ENCODE data around the gene STRIP1. TPM values are rescaled to one million over a fixed set of nuclear protein-coding genes. Genes with fewer than 3 reads are reported as not detected.

Gene STRIP1
- total RNA-seq, 1 donor = 51.4 TPM

DNA sequence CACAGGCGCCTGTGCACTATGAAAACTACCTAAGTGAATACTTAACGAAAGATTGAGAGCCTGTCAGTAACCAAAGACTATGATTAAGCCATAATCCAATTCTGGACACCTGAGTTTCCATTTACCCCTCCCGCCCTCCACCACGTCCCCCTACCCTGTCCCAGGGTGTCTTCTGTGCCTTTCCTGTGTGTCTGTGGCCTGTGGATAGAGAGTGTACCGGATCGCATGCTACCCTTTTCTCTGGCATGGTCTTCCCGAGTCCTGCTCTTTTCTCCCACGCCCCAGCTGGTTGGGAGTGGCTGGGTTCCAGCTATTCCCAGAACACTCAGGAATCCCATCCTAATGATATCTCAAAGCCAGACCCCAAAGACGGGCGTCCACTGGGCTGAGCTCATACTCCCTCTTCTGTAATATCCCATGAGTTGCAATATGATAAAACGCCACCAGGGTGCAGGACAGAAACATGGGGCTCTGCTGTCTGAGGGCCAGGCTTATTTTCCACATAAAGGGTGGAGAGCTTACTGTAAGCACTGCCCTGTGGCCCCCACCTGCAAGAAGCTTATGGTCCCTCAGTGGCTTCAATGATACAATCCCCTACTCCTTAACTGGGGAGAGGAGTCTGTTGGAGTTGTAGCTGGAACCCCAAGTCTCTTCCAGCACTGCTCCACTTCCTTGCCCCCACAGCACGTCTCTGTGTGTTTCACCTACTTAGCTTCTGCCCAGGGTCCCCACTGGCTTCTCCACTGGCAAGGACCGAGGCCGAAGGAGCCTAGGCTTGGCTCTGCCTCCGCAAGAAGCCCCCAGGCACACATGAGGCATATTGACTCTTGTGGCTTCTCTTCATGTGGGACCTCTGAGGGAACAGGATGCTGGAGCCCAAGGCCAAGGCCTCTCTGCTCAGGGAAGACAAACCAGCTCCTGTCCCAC lies 53.7 kb downstream of the STRIP1 start:
- Histone ChIP-seq H3K27ac (ENCODE audit: low read depth, low read length) (no peak overlapping the region), H3K4me3 (ENCODE audit: insufficient read depth, low read length) (no peak overlapping the region), H3K4me1 (ENCODE audit: insufficient read depth, low read length) (peaks cover 8% of the 10 kb centered on the region), H3K79me2 (ENCODE audit: insufficient read depth, low read length) (no peaks in the 10 kb centered on the region), H3K4me2 (ENCODE audit: insufficient read depth, low read length) (no peak overlapping the region), H2AFZ (ENCODE audit: low read length) (no peak overlapping the region), H4K20me1 (ENCODE audit: insufficient read depth, low read length) (no peaks in the 10 kb centered on the region), H3K9me3 (ENCODE audit: low read depth, low read length) (no peaks in the 10 kb centered on the region), H3K27me3 (ENCODE audit: insufficient read depth, low read length) (peaks cover 48% of the 10 kb centered on the region), H3K36me3 (ENCODE audit: insufficient read depth, low read length) (no peaks in the 10 kb centered on the region)
- TF ChIP-seq, protein P1, sequence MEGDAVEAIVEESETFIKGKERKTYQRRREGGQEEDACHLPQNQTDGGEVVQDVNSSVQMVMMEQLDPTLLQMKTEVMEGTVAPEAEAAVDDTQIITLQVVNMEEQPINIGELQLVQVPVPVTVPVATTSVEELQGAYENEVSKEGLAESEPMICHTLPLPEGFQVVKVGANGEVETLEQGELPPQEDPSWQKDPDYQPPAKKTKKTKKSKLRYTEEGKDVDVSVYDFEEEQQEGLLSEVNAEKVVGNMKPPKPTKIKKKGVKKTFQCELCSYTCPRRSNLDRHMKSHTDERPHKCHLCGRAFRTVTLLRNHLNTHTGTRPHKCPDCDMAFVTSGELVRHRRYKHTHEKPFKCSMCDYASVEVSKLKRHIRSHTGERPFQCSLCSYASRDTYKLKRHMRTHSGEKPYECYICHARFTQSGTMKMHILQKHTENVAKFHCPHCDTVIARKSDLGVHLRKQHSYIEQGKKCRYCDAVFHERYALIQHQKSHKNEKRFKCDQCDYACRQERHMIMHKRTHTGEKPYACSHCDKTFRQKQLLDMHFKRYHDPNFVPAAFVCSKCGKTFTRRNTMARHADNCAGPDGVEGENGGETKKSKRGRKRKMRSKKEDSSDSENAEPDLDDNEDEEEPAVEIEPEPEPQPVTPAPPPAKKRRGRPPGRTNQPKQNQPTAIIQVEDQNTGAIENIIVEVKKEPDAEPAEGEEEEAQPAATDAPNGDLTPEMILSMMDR (IDR thresholded peaks at IDR 0.05; ENCODE audit: extremely low read depth, low read depth, low read length) = peak; percentile 71
- DNase-seq (ENCODE audit: insufficient read length, low spot score, missing footprints) = peak; percentile 97

DNA sequence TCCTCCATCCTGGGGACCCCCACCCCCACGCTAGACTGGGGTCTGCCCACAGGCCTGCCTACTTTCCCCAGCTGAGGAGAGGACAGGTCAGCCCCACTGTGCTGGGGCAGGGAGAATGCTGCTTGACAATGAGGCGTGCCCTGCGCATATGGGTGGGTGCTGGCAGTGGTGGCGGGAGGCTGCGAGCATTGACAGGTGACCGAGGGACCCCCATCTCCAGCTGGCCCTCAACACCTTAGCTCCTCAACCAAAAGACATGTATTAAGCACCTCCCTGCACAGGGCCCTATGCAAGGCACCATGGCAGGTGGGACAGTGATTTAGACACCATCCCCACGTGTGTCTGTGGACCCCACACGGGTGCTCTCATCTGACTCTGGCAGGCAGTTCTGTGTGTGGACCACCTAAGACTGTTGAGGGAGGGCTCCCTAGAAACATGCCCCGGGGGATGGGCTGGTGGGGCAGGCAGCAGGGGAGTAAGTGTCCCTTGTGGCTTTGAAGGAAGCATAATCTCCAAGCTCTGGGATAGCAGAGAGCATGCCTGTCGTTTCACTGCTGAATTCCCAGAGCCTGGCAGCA lies 54.4 kb downstream of the STRIP1 start:
- TF ChIP-seq, protein P1 (IDR thresholded peaks at IDR 0.05; ENCODE audit: extremely low read depth, low read depth, low read length) = no peak
- H3K79me2 ChIP-seq (ENCODE audit: insufficient read depth, low read length) = no peaks in the 10 kb centered on the region
- DNase-seq (ENCODE audit: insufficient read length, low spot score, missing footprints) = no peak
- no peak overlapping the region for H3K4me3 ChIP-seq (ENCODE audit: insufficient read depth, low read length)
- no peaks in the 10 kb centered on the region for H3K9me3 ChIP-seq (ENCODE audit: low read depth, low read length)
- H4K20me1 ChIP-seq (ENCODE audit: insufficient read depth, low read length) = no peaks in the 10 kb centered on the region
- H3K36me3 ChIP-seq (ENCODE audit: insufficient read depth, low read length) = no peaks in the 10 kb centered on the region
- no peak overlapping the region for H2AFZ ChIP-seq (ENCODE audit: low read length)
- peaks cover 3% of the 10 kb centered on the region for H3K4me1 ChIP-seq (ENCODE audit: insufficient read depth, low read length)
- H3K27me3 ChIP-seq (ENCODE audit: insufficient read depth, low read length) = peaks cover 48% of the 10 kb centered on the region
- H3K27ac ChIP-seq (ENCODE audit: low read depth, low read length) = no peak overlapping the region
- H3K4me2 ChIP-seq (ENCODE audit: insufficient read depth, low read length) = no peak overlapping the region

DNA sequence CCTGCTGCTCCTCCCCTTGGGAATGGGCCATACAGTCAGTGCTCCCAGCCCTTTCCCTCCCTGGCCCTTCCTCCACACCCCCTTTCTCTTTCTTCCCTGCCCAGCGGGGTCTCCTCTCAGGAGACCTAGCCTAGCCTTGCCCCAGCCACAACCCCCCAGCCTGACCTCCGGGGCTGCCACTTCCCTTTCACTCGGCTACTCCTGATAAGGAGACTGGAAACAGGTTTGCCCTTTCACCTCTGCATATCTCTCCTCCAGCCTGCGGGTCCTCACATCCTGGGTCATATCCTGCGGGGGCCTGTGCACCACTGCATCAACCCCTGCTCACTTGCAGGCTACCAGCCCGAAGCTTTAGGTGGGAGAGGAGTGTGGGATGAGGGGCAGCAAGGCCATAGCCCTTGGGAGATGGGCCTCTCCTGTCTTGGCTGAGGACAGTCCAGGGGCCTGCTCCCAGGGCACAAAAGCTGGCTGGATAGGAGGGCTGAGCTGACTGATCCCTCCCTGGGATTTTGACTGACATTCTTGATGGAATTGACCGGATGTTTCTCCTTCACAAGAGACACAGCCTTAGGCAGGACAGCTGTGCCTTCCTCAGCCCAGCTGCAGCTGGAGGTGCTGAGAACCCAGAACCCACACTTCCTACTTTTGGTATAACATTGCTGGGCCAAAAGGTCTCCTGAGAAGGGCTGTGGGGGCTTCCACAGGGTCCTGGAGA lies 55.3 kb downstream of the STRIP1 start:
- Histone ChIP-seq H3K4me3 (ENCODE audit: insufficient read depth, low read length) (no peak overlapping the region), H4K20me1 (ENCODE audit: insufficient read depth, low read length) (no peaks in the 10 kb centered on the region), H3K4me1 (ENCODE audit: insufficient read depth, low read length) (no peaks in the 10 kb centered on the region), H2AFZ (ENCODE audit: low read length) (no peak overlapping the region), H3K9me3 (ENCODE audit: low read depth, low read length) (no peaks in the 10 kb centered on the region), H3K36me3 (ENCODE audit: insufficient read depth, low read length) (no peaks in the 10 kb centered on the region), H3K4me2 (ENCODE audit: insufficient read depth, low read length) (no peak overlapping the region), H3K27me3 (ENCODE audit: insufficient read depth, low read length) (peaks cover 46% of the 10 kb centered on the region), H3K27ac (ENCODE audit: low read depth, low read length) (no peak overlapping the region), H3K79me2 (ENCODE audit: insufficient read depth, low read length) (no peaks in the 10 kb centered on the region)
- TF ChIP-seq, protein P1 (IDR thresholded peaks at IDR 0.05; ENCODE audit: extremely low read depth, low read depth, low read length) = no peak
- no peak for DNase-seq (ENCODE audit: insufficient read length, low spot score, missing footprints)

All from osteoblast (primary cell).